GM18519 (cell line): ENCODE measurements around the gene COCH.

Experiments
- ATAC-seq: cut with Tn5 transposase; IDR thresholded peaks from one replicate; pipeline ENCODE4 v1.9.1; 2021; ENCODE audit warnings: mild to moderate bottlenecking, moderate library complexity; ENCODE audit not compliant: unreplicated experiment, low FRiP score

Gene COCH

DNA sequence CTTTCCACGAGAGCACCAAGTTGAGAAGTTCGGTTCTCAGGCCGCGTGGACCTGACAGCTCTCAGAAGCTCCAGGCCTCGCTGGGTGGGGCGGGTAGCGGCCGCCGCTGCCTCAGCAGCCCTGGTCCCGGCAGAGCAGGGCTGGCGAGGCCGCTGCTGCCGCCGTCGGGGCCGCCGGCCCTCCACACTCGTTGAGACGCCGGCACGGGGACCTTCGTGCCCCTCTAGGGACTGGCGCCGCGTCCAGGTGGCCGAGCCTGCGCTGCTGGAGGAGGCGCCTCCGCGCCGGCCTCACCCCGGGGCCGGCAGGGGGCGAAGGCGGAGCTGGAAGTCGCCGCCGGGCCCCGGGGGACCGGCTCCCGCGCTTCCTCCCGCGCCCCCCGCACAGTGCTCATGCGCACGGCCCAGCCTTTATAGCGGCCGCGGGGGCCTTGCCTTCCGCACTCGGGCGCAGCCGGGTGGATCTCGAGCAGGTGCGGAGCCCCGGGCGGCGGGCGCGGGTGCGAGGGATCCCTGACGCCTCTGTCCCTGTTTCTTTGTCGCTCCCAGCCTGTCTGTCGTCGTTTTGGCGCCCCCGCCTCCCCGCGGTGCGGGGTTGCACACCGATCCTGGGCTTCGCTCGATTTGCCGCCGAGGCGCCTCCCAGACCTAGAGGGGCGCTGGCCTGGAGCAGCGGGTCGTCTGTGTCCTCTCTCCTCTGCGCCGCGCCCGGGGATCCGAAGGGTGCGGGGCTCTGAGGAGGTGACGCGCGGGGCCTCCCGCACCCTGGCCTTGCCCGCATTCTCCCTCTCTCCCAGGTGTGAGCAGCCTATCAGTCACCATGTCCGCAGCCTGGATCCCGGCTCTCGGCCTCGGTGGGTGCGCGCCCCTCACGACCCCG lies at the start of gene COCH:
Gene COCH (plus strand): TSS at position 440 of the 879 bp plus-strand sequence. CDS start 380 bp downstream, at position 820.
- ATAC-seq, result peak; percentile 61

DNA sequence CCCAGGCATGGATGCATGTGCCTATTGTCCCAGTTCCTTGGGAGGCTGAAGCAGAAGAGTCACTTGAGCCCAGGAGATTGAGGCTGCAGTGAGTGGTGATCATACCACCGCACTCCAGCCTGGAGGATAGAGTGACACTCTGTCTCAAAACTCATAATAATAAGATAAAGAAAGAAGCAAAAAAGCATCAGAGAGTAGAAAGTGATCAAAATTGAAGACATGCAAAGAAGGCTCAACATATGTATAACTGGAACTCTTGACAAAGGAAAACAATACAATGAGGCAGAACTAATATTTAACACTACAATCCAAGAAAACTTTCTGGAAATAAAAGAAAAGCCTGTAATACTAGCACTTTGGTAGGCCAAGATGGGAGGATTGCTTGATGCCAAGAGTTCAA lies 48.3 kb upstream of the COCH start:
- ATAC-seq, result no peak

DNA sequence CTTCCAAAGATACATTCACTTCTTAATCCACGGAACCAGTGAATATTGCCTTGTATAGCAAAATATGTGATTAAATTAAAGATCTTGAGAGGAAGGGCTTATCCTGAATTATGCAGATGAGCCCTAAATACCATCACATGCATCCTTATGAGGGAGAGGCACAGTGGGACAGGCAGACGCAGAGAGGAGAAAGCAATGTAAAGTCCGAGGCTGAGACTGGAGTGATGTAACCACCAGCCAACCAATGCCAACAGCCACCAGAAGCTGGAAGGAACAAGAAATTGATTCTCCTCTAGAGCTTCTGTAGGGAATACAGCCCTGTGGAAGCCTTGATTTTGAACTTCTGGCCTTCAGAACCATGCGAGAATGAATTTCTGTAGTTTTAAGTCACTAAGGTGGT lies 44.5 kb upstream of the COCH start:
- no peak for ATAC-seq

DNA sequence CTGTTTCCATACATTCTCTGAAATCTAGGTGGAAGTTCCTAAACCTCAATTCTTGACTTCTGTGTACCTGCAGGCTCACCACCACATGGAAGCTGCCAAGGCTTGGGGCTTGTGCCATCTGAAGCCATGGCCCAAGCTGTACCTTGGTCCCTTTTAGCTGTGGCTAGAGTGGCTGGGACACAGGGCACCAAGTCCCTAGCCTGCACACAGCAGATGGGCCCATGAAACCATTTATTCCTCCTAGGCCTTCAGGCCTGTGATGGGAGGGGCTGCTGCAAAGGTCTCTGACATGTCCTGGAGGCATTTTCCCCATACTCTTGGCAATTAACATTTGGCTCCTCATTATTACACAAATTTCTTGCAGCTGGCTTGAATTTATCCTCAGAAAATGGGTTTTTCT lies 40.0 kb upstream of the COCH start:
- no peak for ATAC-seq

GRCh38 chr14:30838351-30838750 lies 36.0 kb upstream of the COCH start:
- no peak for ATAC-seq

GRCh38 chr14:30840086-30840779 lies 34.1 kb upstream of the COCH start:
- ATAC-seq, result no peak

- no peak for ATAC-seq
Observed at GRCh38 chr14:30842431-30842830, 31.9 kb upstream of the COCH start.

DNA sequence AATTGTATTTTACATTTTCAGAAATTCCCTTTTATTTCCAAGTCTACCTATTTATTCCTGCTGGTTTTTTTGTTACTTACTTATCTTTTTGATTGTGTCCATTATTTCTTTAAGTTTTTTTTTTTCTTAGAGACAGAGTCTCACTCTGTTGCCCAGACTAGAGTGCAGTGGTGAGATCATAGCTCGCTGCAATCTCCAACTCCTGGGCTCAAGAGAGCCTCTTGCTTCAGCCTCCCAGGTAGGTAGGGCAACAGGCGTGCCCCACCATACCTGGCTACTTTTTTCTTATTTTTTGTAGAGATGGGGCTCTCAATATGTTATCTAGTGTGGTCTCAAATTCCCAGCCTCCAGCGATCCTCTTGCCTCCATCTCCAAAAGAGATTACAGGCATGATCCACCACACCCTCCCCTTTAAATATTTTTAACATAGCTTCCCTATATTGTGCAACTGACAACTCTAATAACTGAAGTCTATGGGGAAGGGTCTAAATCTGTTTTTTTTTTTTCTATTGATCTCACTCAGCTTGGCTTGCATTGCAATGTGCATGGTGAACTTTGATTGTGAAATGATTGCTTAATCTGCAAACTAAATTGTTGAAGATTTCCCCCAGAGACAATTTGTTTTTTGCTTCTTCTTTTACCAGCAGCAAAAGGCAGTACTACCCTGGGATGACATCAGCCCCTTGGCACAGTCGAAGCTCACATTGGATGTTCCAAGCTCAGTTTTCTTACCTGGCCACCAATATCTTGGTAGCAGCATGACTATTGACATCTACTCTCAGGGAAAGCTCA lies 25.7 kb upstream of the COCH start:
- no peak for ATAC-seq

- peak; percentile 89 for ATAC-seq
Observed at GRCh38 chr14:30849354-30849753, 25.0 kb upstream of the COCH start.

- ATAC-seq, result no peak
Observed at GRCh38 chr14:30849983-30850382, 24.4 kb upstream of the COCH start.

DNA sequence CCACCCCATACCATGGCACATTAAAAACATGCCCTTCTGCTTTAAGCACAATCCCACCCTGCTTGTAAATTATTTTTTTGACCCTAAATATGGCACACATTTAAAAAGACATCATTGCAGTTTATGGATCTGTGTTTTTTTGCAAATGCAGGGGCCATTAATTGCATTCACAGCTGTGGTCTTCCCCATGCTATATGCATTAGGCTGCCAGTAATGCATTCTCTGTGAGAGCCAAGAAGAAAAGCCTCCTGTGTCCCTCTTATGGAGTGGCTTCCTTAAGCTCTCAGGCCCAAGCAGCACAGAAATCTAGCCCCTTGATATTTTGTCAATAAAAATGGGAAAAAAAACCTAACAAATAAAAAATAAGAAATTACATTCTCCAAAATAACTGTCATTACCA lies 20.4 kb upstream of the COCH start:
- ATAC-seq, result no peak

GRCh38 chr14:30854492-30854891 lies 19.9 kb upstream of the COCH start:
- ATAC-seq, result no peak

- ATAC-seq, result no peak
Observed at GRCh38 chr14:30855345-30856037, 18.9 kb upstream of the COCH start.

DNA sequence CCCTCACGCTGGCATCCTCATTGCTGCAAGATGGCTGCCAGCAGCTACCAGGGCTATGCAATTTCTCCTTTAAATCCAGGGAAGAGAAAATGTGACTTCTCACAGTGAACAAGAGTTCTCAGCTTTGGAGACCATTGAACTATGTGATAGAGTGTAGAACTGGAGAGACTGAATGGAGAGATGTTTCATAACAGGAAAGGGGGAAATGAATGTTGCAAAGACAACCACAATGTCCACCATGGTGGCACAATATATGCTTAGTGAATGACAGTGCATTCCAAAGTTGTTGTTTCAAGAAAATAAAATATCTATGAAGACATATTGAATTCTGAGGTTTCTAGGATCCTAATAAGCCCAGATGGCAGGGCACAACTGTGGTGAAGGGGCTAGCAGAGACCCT lies 13.2 kb upstream of the COCH start:
- ATAC-seq, result no peak

GRCh38 chr14:30864934-30865333 lies 9.4 kb upstream of the COCH start:
- no peak for ATAC-seq

- no peak for ATAC-seq
Observed at GRCh38 chr14:30868736-30869135, 5.6 kb upstream of the COCH start.

- no peak for ATAC-seq
Observed at GRCh38 chr14:30869551-30870155, 4.7 kb upstream of the COCH start.

- ATAC-seq, result no peak
Observed at GRCh38 chr14:30872602-30873001, 1.8 kb upstream of the COCH start.

GRCh38 chr14:30873308-30874119 lies 845 bp upstream of the COCH start:
- ATAC-seq, result no peak
